Activated T-helper 1 cell treated with anti-CD3 and anti-CD28 coated beads, Interleukin-2, amount 50 U/mL, for 16 hours (primary cell): ENCODE data around the gene PTPRG.

Source experiments
- DNase-seq, 2 donors: peaks; one replicate each; pipeline ENCODE4 v3.0.0-alpha.2; 2020; ENCODE audit warnings: low read depth in 1 of 2, low spot score in 1 of 2

The PTPRG gene

DNA sequence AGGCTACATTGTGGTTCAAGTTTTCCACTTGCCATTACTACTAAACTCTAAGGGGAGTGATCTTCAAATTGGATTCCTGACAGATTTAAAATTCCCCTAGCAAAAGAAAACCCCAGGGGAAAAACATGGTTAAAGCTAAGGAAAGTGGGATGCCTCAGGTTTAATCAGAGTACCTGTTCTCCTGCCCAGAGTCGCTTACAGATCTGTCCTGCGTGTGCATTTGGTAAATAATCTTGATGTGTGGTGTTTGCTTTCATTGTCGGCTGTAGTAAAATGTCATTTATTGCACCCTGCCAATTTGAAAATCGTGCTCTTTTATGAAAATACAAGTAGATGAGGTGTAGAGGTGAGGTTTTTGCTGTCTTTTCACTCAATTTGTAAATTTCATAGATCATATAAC is 323.4 kb downstream of the PTPRG start:
- no peak for DNase-seq

DNA sequence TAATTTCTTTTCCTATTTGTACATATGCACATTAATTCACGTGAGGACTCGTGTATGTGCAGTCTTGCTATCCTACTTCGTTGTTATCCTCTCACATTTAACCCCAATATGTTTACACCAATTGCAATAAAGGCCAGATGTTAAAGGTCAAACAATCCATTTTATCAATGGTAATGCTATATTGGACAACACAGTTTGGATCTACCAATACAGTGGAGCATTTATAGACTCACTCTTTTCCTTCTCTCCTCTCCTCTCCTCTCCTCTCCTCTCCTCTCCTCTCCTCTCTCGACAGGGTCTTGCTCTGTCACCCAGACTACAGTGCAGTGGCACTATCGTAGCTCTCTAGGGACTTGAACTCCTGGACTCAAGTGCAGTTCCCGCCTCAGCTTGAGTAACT is 324.0 kb downstream of the PTPRG start:
- DNase-seq, result no peak

DNA sequence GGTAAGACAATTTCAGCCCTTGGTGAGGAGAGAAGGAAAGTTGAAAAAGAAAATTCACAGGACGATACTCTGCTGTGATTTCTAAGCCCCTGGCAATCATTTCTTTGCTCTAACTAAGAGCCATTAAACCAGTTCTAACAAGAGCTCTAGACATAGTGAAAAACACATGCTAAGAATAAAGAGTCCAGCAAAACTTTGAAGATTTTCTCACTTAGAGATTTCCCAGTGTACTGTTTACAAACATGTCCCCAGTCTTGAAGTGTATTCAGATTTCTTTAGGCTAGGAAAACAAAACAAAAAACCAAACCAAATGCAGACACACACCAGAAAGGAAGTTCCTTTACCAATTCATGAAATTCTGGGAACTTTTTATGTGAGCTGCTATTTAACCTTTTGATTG is 325.8 kb downstream of the PTPRG start:
- no peak for DNase-seq

DNA sequence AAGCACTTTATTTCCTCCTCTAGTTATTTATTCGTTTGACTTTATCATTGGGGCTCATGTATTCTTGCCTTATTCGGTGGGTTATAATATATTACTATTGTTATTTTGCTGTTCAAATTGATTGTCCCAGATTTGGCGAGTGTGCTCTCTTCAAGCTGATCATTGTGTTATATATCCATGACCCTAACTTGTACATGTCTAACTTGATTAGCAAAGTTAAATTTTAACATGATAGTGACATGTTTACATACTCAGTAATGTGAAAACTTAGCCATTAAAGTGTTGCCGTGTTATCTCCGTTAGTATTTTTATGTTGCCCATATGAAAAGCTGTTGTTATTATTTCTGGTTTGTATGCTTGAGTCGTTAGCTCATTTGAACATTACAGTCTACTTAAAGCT is 327.9 kb downstream of the PTPRG start:
- DNase-seq, result no peak

DNA sequence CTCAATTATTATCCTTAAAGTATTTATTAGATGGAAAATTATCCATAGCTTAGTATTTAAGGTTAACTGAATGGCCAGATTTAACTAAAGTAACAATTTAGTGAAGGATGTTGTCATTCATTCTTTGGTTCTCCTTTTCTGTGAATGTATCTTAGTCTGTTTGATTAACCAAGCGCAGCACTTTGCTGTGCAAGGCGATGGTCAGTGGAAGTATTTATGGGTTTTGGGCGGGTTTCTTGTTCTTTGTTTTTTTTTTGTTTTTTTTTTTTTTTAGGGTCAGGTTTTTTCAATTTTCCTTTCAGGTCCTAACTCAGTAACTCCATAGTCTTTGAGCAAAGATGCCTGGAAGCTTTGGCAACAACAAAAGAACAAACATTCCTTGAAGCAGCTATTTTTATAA is 328.8 kb downstream of the PTPRG start:
- no peak for DNase-seq

DNA sequence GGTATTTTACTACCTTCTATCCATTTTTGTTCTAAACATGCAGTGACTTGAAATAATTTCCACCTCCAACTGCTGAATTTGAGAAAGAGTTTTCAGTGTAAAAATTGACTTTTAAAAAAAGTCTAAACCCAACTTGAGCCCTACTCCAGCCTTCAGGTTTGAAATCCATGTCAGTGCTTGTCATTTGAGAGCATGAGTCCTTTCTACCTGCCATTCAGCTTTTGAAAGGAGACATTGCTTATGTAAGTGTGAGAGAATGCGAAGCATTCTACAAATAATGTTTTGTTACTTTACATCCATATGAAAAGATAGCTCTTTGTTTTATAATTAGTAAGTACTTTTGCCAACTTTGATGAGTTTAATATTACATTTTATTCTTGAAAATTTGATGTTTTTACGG is 329.2 kb downstream of the PTPRG start:
- no peak for DNase-seq

DNA sequence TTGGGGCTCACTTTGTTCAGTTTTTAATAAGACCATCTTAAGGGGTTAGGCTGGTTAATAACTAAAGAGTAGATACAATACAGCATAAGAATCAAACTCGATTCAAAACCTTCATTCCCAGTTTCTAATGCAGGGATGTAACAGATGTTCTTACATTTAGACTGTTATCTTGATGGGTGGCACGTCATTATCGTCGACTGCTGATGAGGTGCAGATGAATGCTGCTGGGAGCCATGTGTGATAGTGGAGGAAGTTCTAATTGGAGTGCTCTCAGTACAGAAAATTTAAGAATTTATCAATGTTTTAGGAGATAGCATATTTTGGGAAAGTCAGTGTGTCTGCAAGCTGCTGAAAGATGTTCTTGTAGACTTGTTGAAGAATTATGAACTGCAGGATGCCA is 331.5 kb downstream of the PTPRG start:
- DNase-seq, result no peak

DNA sequence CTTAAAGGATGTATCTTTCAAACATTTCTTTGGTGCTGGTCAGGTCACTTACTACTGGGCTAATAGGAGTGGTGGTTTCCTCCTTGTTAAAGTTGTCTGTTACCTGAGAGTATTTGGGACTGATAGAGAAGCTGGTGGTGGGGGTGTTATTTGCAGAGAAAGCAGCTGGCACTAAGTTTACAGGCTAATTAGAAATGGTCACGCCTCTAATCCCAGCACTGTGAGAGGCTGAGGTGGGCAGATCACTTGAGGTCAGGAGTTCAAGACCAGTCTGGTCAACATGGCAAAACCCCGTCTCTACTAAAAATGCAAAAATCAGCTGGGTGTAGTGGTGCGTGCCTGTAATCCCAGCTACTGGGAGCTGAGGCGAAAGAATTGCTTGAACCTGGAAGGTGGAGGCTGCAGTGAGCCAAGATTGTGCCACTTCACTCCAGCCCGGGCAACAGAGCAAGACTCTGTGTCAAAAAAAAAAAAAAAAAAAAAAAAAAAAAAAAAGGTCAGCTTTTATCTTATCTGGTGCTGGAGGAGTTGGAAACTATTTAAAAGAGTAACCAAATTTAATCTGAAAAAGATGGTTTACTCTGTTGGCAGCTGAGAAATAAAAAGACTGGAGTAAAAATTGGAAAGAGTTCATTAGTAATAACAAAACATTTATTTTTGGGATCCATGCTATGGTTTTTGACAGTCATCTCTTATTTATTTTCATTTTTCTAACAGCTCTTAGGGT is 332.6 kb downstream of the PTPRG start:
- no peak for DNase-seq

DNA sequence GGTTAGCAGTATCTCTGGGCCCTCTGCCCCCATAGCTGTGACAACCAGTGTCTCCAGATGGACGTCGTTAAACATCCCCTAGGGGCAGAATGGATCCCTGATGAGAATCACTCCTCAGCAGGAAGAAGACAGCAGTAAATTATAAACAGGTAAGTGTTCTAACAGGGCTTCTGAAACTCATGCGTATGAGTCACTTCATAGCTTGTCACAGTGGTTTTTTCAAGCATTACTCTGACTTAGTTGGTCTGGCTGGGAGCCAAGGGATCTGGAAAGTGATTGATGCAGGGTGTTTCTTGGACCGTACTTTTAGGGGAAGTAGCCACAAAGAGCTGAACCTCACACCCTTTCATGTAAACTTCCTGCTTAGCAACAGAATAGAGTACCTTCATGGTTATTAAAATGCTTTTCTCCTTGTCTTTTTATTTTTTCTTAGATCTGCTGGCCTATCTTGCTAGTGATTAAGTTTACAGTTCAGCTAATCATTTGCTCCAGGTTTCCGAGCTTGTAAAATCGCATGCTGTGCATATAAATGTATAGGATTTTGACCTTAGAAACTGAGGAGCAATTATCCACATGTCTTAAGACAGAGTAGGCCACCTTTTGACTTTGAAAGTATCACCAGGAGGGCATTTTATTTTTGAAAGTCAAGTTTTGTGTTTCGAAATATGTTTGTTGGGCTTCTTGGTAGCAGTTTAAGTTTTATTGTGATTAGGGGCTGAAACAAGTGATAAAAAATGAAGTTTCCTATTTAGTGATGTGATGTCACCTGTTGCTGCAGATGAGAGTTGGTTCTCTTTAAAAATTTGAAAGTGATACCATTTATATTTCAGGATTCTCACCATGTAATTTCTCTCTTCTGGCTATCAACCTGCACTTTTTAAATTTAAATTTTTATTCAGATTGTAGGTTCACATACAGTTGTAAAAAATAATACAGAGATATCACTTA is 333.9 kb downstream of the PTPRG start:
- no peak for DNase-seq

DNA sequence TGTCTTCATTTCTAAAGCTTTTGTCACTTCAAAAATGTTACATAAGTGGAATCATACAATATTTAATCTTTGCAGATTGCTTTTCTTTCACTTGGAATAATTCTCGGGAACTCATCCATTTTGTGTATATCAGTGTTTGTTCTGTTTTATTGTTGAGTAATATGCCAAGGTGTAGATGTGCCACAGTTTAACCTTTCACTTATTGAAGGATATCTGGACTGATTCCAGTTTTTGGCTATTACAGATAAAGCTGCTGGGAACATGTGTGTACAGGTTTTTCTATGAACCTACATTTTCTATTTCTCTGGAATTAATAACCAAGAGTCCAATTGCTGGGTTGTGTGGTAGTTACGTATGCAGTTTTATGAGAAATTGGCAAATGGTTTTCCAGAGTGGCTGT is 334.9 kb downstream of the PTPRG start:
- no peak for DNase-seq

DNA sequence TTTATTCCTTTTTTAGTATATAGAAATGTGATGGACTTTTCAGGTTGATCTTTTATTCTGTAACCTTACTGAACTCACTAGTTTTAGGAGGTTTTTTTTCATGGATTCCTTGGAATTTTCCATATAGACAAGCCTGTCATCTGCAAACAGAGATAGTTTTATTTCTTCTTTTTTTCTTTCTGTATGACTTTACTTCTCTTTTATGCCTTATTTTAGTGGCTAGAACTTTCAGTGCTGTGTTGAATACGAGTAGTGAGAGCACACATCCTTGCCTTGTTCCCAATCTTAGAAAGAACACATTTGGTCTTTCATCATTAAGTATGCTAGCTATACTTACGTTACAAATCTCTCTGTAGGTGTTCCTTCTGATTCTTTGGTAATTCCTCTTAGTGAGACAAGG is 336.5 kb downstream of the PTPRG start:
- no peak for DNase-seq

DNA sequence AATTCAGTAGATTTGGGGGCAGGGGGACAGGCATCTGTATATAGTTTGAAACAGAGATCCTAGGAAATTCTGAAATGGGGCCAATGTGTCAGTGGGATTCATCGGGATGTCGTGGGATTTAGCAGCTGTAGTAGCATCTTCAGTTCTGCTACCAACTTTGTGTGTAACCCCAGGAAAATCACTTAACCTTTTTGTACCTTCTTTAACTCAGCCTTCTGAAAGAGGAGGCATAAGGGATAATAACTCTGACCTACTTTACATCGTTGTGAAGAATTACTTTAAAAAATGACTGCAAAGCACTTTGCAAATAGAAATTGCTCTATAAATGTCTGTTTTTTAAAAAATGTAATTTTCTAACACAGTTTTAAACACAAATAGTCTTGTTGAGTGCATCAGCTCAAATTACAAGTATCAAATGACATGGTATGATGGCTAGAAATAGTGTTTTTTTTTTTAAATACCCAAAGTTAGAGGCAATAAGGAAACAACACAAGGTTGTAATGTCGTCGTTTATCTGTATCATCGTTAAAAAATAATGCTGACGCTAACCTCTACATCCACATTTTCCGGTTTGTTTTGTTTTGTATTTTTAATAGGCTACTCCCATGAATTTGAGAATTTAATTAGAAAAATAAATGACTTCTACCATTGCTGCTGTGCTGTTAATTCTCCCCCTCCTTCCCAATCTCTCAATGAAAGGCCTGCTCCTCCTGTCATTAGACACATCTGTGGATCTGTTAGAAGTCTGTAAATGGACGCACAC is 338.5 kb downstream of the PTPRG start:
- DNase-seq, result no peak

DNA sequence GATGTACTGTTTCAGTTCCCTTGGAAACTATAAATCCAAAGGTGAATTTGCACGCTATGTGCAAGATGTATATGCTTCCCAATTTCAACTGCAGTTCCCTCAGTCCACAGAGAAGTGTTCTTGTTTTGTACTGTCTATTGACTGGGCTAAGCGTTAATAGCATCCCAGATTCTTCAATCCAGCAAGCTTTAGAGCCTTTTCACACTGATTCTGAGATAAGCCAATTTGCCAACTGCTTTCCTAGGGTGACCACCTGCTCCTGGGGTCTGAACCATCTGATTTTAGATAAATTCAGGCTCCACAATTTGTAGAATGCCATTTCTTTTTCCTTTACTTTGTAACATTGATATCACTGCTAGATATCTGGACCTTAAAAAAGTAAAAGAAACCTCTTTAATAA is 340.1 kb downstream of the PTPRG start:
- no peak for DNase-seq

DNA sequence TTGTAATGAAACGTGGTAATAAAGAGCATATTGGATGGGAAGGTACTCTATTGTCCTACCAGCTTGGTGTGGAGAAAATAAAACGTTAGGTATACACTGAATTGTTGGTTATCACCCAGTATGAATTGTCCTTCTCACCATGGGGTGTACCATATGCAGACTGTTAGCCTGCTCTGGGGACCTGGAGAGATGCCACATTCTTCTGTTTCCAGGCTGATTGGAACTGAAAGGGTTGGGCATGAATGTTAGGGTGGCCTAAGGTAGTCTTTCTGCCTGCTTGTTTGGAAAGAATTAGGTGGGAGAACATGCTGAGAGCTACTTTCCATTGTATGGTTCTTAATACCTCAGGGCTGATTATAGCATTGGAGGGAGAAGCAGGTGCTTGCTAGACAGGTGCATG is 340.6 kb downstream of the PTPRG start:
- DNase-seq, result no peak

DNA sequence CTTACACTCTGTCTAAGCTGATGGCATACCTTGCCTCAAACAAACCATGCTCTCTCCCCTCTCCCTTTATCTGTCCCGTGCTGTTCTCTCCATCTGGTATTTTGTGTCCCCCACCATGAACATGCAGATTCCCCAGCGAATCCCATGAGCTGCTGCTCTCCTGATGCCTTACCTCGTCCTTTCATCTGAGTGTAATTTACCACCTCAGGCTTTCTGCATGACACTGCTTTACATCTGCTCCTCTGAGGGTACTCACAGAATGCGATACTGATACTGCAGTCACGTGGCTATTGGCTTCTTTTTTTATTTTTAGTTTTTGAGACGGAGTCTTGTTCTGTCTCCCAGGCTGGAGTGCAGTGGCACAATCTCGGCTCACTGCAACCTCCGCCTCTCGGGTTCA is 341.7 kb downstream of the PTPRG start:
- no peak for DNase-seq

DNA sequence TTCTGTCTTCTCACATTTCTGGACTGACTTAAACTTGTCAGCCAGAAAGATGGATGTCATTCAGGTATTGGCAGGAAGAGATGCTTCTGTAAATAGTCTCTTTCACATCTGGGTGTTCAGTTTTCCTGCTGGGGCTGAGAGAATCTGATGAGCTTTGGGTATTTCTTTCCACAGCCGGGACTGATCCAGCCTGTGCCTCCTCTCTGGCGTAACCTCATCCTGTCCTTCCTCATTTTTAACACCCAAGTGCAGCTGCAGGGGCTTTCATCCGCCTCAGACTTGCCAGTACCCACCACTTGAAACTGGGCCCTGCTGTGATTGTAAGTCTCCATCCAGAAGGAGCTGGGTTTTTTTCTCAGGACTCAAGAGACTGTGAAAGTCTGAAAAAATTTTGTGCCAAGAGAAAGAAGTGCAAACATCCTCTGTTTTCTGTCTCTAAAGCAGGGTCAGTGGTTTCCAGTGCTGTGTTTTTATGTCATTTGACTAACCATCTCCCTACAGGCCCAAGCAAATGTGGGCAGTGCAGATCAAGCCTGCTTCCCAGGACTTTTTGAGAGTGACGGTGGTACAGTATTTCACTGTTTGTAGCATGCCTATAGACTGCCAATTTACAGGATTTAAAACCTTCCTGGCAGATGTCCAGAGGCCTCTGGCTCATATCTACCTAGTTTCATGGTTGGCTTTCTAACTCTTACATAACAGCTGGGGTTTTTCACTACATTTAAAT is 342.7 kb downstream of the PTPRG start:
- no peak for DNase-seq

DNA sequence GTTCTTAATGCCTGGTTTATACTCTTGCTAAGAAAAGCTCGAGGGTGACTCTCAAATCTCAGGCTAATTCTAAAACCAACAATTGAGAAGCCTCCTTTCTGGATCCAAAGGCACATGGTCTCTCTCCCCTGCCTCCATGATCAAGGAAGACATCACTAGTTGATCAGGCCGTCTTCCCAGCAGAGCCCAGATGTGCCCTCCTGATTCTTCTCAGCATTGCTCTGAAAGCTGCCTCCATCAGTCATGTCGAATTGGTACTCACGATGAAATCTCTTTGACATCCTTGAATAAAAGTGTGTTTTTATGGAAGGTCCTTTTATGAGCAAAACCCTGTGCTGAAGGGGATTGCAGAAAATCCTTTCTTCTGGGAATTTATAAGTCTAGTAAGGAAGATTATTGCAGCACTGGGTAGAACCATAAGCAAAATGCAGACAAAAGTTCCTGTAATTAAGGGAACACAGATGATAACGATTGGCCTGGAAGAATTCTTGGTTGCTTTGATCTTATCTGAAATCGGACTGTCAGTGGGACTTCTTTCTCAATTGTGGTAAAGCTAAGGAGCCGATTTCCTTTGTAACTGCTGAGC is 345.9 kb downstream of the PTPRG start:
- no peak for DNase-seq

DNA sequence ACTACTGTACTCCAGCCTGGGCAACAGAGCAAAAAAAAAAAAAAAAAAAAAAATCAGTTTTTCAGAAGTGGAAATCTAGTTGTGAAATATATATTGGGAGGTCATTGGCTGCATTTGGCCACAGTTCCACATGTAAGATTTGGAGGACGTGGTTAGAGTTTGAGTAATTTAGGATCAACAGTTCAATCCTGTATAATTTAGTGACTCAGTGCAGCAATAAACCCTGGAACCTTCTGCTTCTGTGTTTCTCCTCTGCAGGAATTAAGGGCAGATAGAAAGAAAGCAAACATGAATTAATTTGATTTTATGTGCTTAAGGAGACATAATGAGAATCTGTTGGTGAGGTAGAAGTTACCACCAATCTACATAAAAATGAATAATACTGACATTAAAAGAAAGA is 347.0 kb downstream of the PTPRG start:
- DNase-seq, result no peak

DNA sequence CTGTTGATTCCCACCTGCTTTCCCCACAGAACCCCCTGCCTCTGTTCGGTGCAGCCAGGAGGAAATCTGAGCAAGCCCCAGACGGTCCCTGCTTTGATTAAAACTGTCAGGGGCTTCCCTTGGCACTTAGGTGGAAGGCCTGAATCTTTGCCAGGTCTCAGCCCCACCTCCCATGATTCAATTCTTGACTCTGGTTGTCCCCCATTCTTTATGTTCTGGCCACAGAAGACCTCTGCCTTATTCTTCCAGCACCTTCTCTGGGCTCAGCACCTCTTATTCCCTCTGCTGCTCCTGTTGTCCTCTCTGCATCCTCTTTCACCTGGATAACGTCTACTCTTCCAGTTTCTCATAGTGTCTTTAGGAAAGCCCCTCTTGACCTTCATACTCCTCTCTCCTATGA is 349.4 kb downstream of the PTPRG start:
- DNase-seq, result no peak

DNA sequence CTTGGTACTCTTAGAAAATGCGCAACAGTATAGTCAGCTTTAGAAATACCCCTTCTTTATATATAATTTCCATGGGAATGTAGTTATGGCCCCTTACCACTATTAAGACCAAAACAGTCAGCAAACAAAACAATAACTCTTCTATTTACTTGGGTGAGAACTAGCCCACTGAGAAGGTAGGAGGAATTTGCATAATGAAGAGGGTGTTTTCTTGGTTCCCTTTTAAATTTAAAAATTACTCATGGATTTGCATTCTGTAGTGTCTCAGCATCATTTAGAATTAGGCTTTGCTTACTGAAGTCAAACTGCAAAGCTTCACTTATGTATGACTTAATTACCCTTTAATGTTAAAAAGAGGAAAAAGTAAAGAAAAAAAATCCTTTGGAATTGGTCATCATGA is 350.8 kb downstream of the PTPRG start:
- no peak for DNase-seq

DNA sequence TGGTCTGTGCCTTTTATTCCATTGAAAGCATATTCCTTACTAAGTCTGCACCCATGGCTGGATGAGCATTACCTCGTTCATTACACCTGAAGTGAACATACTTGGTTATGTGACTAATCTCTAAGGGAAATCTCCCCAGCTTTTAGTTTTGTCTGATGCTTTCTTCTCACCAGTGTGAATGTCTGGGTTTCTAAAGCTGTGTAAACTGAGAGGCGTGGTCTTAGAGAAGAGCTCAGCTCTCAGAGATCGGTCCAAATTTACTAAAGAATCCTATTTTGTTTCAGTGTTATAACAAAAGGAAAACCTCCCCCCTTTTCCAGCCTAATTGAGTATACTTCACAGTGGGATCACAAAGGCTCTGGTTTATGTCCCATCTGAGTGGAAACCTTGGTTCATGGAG is 352.3 kb downstream of the PTPRG start:
- DNase-seq, result no peak
